Panc1 (cell line): ENCODE data around the gene PPARGC1A. TPM values are rescaled to one million over a fixed set of nuclear protein-coding genes. Genes with fewer than 3 reads are reported as not detected.

Experiments used
- ATAC-seq: fragments of 200-7000 bp; cut with Tn5 transposase; 2 replicates; pipeline ENCODE4 v1.9.1; 2020; ENCODE audit warnings: mild to moderate bottlenecking, moderate library complexity
- BruUV-seq: library from RNA; stranded (reverse); fragments of 400-500 nt; replicated peaks from 2 replicates; lab custom pipeline; 2021; lab: Mats Ljungman, UMichigan
- CTCF ChIA-PET: fragments of 300-600 bp; sonication (Branson Sonifier 250); formaldehyde crosslinking; loops from one replicate; lab custom pipeline; 2022; ENCODE audit warnings: antibody characterized with exemption; lab: Charles Lee
- POLR2A ChIA-PET: fragments of 300-600 bp; sonication (Branson Sonifier 250); formaldehyde crosslinking; loops from one replicate; lab custom pipeline; 2022; ENCODE audit warnings: antibody characterized with exemption; lab: Charles Lee
- DNase-seq: peaks from one replicate; pipeline ENCODE4 v3.0.0-alpha.2; 2010; ENCODE audit warnings: low read depth, low spot score
- H3K27ac ChIP-seq: 2 replicates; pipeline ENCODE4 v1.5.1; 2011; ENCODE audit warnings: mild to moderate bottlenecking, low read length, inconsistent platforms
- H3K27me3 ChIP-seq: fragments of 200-500 bp; sonication (Bioruptor generic); 2 replicates; pipeline ENCODE4 v1.6.0; 2014; ENCODE audit warnings: low read length, inconsistent platforms; ENCODE audit not compliant: control insufficient read depth, insufficient read depth
- H3K36me3 ChIP-seq: fragments of 200-500 bp; sonication (Bioruptor generic); 2 replicates; pipeline ENCODE4 v1.5.1; 2014; ENCODE audit warnings: inconsistent platforms, mild to moderate bottlenecking, low read length, moderate library complexity; ENCODE audit not compliant: control insufficient read depth, insufficient read depth
- H3K4me1 ChIP-seq: 2 replicates; pipeline ENCODE4 v1.5.1; 2011; ENCODE audit warnings: inconsistent platforms, mild to moderate bottlenecking, low read length, moderate library complexity; ENCODE audit not compliant: control insufficient read depth, insufficient read depth
- H3K4me3 ChIP-seq, 2 experiments: 2 replicates each; pipeline ENCODE4 v1.5.1; 2011 to 2012; ENCODE audit warnings: low read depth in 2 of 2, low read length in 2 of 2, mild to moderate bottlenecking in 2 of 2, inconsistent platforms in 1 of 2, moderate library complexity in 1 of 2
- H3K9me3 ChIP-seq: fragments of 200-500 bp; sonication (Bioruptor generic); 2 replicates; pipeline ENCODE4 v1.5.1; 2014; ENCODE audit warnings: low read depth, mild to moderate bottlenecking, inconsistent platforms, low read length, moderate library complexity; ENCODE audit not compliant: control insufficient read depth, insufficient read depth
- CTCF ChIP-seq: fragments of 450-650 bp; IDR thresholded peaks from 2 replicates; pipeline ENCODE4 v1.5.1; 2017; ENCODE audit warnings: mild to moderate bottlenecking
- POLR2AphosphoS5 ChIP-seq: IDR thresholded peaks from 2 replicates; pipeline ENCODE4 v1.6.1; 2012; ENCODE audit warnings: mild to moderate bottlenecking, low read depth, low read length, moderate library complexity
- REST ChIP-seq, 2 experiments: IDR thresholded peaks; 2 replicates each; pipeline ENCODE4 v1.6.1; 2011 to 2012; ENCODE audit warnings: low read depth in 2 of 2, control low read depth in 1 of 2, low read length in 1 of 2, mild to moderate bottlenecking in 1 of 2, moderate library complexity in 1 of 2; ENCODE audit not compliant: insufficient read depth in 1 of 2
- SIN3A ChIP-seq: IDR thresholded peaks from 2 replicates; pipeline ENCODE4 v1.6.1; 2012; ENCODE audit warnings: low read depth, mild to moderate bottlenecking, low read length, moderate library complexity, borderline replicate concordance; ENCODE audit not compliant: insufficient read depth
- TCF7L2 ChIP-seq: IDR thresholded peaks from 2 replicates; pipeline ENCODE4 v1.6.1; 2011; ENCODE audit warnings: mild to moderate bottlenecking, low read depth, low read length, inconsistent platforms
- in situ Hi-C: cut with HindIII; loops from 2 replicates; pipeline ENCODE4 v1.10.0; 2016; ENCODE audit warnings: low sequenced_read_pairs, low pct_unique_long_range_greater_than_20kb
- intact Hi-C: fragments of 100-400 bp; cut with micrococcal nuclease; formaldehyde crosslinking; loops from one replicate; pipeline ENCODE4 v1.10.0; 2022; ENCODE audit not compliant: unreplicated experiment
- total RNA-seq: library from RNA; stranded (reverse); gene quantifications from one replicate; pipeline ENCODE4 v1.2.1, GENCODE V29; 2021; ENCODE audit not compliant: unreplicated experiment

Gene PPARGC1A
- total RNA-seq, 1 experiment from 2014 or later: 0.59 TPM

GRCh38 chr4:23923141-23923540 lies 33.3 kb upstream of the PPARGC1A start:
- H3K27ac ChIP-seq: no peak overlapping the region
- CTCF ChIA-PET: no interaction called here
- H3K36me3 ChIP-seq: no peaks in the 10 kb centered on the region
- H3K4me3 ChIP-seq: no peak overlapping the region
- H3K27me3 ChIP-seq: no peaks in the 10 kb centered on the region
- H3K4me1 ChIP-seq: no peaks in the 10 kb centered on the region
- no peak for TF ChIP-seq REST (IDR thresholded peaks at IDR 0.05; ENCODE audit: insufficient read depth in 1 of 2, low read depth in 2 of 2, low read length in 1 of 2)
- no peak for TF ChIP-seq POLR2AphosphoS5
- no peak for TF ChIP-seq SIN3A
- no peak for TF ChIP-seq TCF7L2
- no peak for TF ChIP-seq CTCF
- in situ Hi-C loops (no loop called here), intact Hi-C loops (no loop called here)
- no peak for DNase-seq
- H3K9me3 ChIP-seq: no peaks in the 10 kb centered on the region
- POLR2A ChIA-PET: no interaction called here
- ATAC-seq: no peak
- BruUV-seq: no TSS peak

GRCh38 chr4:23922541-23923111 lies 32.8 kb upstream of the PPARGC1A start:
- no peak overlapping the region for H3K27ac ChIP-seq
- ChIA-PET POLR2A (no interaction called here), CTCF (no interaction called here)
- no peak for ATAC-seq
- no TSS peak for BruUV-seq
- intact Hi-C loops: no loop called here
- H3K9me3 ChIP-seq: no peaks in the 10 kb centered on the region
- H3K4me3 ChIP-seq: no peak overlapping the region
- TF ChIP-seq SIN3A: no peak
- TF ChIP-seq CTCF: no peak
- no peak for TF ChIP-seq POLR2AphosphoS5
- TF ChIP-seq REST (IDR thresholded peaks at IDR 0.05; ENCODE audit: insufficient read depth in 1 of 2, low read depth in 2 of 2, low read length in 1 of 2): no peak
- TF ChIP-seq TCF7L2: no peak
- H3K36me3 ChIP-seq: no peaks in the 10 kb centered on the region
- in situ Hi-C loops: no loop called here
- no peaks in the 10 kb centered on the region for H3K27me3 ChIP-seq
- H3K4me1 ChIP-seq: no peaks in the 10 kb centered on the region
- no peak for DNase-seq
